Dedifferentiated amniotic fluid mesenchymal stem cell (primary cell): ENCODE data around the gene JOSD1.
A peak's percentile ranks its signal among the peaks of the same experiment; 100 is the strongest.
"Not testable (repeated sequence)": the region's sequence is repeated elsewhere in the genome, so short reads cannot be mapped to it uniquely, and the experiment has no call there.

ENCODE experiments used
- DNase-seq: peaks from one replicate; pipeline ENCODE4 v3.0.0-alpha.2; 2016; ENCODE audit errors: extremely low spot score

The JOSD1 gene

DNA sequence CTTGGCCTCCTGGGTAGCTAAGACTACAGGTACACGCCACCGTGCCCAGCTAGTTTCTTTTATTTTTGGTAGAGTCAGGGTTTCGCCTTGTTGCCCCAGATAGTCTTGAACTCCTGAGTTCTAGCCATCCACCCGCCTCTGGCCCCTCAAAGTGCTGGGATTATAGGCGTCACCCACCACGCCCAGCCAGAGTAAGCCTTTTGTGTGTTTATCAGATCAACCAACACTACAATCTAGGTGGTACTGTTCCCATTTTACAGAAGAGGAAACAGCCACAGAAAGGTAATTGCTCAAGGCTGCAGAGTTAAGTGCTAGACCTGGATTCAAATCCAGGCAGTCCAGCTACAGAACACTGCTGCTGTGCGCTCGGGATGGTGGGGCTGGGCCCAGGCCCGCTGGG, 15.8 kb downstream of the JOSD1 start:
- no peak for DNase-seq

DNA sequence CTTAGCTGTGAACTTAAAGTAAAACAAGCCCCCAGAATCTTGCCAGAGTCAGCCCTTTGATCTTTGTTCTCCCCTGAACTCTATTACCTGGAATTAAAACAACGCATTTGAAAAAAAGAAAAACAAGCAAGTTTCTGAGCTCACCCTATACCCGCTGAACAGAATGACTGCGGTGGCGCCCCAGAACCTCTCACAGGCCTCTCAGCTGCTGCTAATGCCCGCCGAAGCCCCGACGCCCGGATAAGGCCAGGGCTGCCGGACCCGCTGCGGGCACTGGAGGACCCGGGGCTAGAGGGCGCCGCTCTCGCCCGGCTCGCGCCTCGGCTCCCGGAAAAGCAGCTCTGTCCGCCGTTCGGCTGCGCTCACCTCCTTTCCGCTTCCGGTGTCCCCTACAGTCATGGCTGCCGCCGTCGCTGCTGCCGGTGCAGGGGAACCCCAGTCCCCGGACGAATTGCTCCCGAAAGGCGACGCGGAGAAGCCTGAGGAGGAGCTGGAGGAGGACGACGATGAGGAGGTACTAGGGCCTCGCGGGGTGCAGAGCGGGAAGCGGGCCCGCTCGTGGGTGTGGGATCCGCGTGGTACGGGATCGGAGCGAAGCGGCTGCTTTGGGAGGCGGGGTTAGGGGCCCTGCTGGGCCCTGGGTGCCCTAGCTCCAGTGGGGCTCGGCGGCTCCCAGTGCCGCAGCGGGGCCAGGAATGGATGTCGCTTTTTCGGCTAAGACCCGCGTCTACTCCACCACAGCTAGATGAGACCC, 19.0 kb downstream of the JOSD1 start, which contains the start of gene TOMM22:
TOMM22 (plus strand) TSS at position 376 of the 754 bp plus-strand sequence; CDS start at position 398, 22 bp downstream.
- peak; percentile 82 for DNase-seq

- DNase-seq = no peak
Measured at GRCh38 chr22:38675833-38676232, 24.9 kb downstream of the JOSD1 start.

GRCh38 chr22:38674888-38675287, 25.9 kb downstream of the JOSD1 start:
- no peak for DNase-seq

DNA sequence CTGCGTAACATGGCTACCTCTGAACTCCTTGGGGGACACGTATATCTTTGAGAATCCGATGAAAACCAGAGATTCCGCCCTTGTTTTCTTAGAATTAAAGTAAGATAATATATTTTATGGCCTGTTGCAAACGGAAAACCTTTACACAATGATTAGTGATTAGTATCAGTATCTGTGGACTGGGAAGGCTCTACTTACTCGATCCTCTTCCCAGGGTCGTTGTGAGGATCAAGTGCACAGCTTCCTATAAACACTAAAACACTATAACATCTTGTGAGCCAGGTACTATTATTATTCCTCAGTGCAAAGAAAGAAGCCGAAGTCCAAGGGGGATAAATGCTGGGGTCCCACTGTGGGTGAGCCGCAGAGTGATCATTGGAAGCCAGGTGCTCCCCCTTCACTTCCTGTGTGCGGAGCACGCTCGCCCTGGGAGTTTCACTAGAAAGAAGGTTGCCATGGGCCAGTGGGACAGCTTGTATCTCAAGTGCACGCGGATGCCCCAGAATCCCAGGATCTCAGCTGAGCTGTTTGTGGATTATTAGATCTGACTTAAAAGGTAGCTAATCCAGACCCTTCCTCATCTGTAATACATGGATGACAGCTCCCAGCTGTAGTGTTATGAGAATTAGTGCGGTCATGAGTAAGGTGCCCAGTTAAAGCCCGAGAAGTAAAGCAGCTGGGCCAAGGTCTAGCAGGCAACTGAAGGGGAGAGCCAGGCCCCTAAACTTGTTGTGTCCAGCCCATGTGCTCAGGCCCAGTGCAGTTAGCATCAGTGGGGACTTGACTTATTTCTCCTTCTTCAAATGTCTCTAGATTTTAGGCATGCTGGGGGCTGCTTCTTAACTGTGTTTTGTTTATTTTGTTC, 43.5 kb downstream of the JOSD1 start:
- DNase-seq = no peak

DNA sequence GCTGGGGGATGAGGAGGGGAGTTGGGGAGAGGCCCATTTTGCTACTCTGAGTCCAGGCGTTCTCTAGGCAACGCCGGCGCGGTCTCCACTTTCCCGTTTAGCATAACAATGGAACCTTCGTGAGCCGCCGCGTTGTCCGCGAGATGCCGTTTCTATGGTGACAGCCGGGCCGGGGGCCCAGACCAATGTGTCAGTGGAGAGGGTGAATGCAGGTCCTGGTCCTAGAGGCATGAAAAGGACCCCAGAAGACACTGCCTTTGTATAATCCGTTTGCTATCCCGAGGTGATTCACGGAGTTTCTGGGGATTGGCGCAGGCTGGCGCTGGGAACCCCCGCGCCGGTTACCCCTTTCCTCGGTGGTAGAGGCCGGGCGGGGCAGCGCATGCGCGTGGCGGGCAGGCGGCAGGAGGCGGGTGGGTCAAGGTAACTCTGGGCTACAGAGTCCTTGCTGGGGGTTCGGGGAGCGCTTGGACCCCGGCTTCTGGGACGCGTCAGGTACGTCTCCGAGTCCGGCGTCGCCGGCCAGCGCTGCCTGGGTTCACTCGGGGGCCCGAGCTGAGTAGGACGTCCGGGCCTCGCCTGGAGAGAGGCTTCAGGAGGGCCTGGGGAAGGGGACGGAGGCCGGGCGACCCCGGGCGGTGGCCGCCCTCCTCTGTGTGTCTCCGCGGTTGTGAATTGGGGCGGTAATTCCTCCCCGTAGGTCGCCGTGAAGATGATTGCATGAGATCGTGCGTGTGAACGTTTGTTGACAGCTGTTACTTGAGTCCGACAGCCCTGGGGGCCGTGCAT, 44.3 kb downstream of the JOSD1 start, which contains the start of the genes CBY1 and FAM227A:
CBY1 (plus strand) TSS at position 383 of the 789 bp plus-strand sequence. CDS start 11,417 bp downstream, outside the sequence.
FAM227A (minus strand) TSS at position 137 of the 789 bp plus-strand sequence. CDS start 6,224 bp downstream, outside the sequence.
- DNase-seq = peak; percentile 84

DNA sequence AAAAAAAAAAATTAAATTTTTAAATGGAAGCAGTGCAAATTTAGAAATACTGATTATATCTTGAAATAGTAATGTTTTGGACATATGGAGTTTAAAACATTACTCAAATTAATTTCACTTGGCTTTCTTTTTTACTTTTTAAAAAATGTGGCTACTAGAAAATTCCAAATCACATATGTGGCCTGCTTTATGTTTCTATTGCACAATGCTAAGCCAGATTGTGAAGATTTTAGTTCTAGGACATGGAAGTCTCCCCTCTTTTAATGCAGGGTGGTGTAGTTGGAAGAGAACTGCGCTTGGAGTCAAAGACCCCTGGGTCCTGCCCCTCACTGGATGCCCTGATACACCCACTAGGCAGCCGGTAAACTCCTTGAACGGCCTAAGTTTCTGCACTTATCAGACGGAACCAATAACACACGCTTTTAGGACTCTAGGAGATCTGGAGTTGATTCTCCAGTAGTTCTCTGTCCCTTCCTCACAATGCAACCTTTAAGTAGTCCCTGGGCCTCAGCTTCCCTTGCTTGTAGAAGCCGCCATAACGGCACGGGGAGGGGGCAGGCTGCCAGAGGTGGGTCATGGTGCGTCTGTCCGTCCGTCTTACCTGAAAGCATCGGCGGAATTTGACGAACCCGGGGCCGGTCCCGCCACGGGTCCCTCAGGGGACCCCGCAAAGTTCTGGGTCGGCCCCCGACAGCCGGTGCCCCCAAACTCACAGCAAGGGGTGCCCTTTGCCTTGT, 45.1 kb downstream of the JOSD1 start:
- peak; percentile 14 for DNase-seq

DNA sequence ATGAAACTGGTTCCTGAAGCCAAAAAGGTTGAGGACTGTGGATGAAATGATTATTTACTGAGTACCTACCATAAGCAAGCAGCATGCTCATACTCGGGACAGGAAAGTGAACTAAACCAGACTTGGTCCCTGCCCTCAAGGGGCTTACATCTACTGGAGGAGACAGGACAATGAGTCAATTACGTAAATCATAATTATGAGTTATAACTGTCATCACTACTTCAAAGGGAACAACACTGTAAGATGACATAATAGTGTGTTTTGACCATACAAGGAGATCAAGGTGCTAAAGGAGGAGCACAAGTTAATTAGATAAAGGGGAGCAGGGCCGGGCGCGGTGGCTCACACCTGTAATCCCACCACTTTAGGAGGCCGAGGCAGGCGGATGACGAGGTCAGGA, 47.0 kb downstream of the JOSD1 start:
- DNase-seq = no peak

DNA sequence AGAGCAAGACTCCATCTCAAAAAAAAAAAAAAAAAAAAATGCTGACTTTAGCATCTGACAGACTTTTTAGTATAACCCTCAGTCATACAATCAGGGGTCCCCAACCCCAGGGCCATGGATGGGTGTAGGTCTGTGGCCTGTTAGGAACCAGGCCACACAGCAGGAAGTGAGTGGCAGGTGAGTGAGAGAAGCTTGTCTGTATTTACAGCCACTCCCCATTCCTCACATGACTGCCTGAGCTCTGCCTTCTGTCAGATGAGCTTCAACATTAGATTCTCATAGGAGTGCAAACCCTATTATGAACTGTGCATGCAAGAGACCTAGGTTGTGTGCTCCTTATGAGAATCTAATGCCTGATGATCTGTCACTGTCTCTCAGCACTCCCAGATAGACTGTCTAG, 47.9 kb downstream of the JOSD1 start:
- no peak for DNase-seq

DNA sequence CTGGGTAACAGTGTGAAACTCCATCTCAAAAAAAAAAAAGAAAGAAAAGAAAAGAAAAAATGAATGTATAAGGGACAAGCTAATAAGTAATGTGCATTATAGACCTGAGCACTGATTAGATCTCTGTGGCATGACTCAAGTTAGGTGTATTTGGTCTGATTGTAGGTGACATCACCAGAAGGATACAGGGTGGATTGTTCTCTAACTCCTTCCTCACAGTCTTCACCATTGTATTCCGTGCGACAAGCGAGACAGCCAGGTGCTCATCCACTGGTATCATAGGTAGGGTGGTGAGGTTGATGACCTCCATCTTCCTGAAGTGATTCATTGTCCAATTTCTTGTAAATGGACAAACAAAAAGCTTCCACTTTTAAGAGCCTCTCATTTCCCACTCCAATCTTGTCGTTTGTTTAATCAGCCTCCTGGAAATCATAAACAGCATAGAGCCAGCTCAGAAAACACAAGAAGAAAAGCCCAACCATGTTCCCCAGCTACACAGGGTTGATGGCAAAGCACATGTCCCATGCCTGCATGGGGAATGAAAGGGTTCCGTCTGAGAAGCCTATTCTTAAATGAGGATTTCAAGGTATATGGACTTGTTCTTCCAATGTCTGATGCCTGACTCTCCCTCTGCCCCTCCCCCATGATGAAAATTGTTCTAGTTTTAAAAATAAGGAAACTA, 50.8 kb downstream of the JOSD1 start:
- no peak for DNase-seq

DNA sequence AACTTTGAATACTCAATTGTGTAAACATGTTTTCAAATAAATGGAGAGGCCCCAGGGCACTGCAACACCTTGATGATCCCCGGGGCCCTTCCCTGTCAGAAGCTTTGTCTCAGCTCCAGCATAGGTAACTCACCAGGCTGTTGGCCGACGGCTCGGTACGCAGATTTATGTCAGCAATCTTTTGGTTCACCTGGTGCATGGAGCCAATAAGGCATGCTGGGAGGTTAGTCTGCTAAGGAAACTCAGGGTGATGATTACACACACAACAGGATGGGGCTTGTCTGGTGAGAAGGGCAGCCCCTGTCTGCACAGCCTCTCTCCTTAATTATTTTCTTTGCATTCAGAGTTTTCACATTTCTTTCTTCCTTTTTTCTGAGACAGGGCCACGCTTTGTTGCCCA, 55.3 kb downstream of the JOSD1 start:
- no peak for DNase-seq

- not testable (repeated sequence) for DNase-seq
Measured at GRCh38 chr22:38644245-38644644, 56.5 kb downstream of the JOSD1 start.

GRCh38 chr22:38641476-38642040, 59.2 kb downstream of the JOSD1 start:
- DNase-seq = no peak

DNA sequence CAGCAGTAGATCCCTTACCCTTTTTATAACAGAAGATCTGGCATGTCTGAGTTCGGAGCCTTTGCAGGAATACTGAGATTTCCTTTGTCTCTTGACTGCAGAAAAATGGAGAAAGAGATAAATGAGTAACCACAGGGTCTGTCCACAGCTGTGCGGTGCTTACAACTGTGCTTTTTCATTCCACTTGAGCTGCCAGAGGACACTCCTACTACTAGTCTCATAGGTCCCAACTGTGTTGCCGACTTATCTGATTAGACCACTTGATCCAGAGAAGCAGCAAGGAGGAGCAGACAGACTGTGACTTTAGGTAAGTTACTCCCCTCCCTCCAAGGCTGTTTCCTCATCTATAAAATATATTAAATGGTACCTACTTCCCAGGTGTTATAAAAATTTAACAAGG, 62.0 kb downstream of the JOSD1 start:
- DNase-seq = no peak

- no peak for DNase-seq
Measured at GRCh38 chr22:38638216-38638615, 62.5 kb downstream of the JOSD1 start.
